RWPE1 (cell line): ENCODE data around the gene EVA1A.

ENCODE experiments used
- CTCF ChIA-PET: fragments of 350-600 bp; sonication (Branson Sonifier 250); formaldehyde crosslinking; extraction: SDS; loops from one replicate; lab custom pipeline; 2021; lab: Yijun Ruan, JAX
- POLR2A ChIA-PET: fragments of 400-600 bp; formaldehyde crosslinking; extraction: SDS; loops from one replicate; lab custom pipeline; 2020; ENCODE audit warnings: antibody characterized with exemption; ENCODE audit not compliant: low non-redundant PET; lab: Yijun Ruan, JAX
- DNase-seq: peaks from one replicate; pipeline ENCODE4 v3.0.0; 2012; ENCODE audit warnings: low spot score
- H3K27ac ChIP-seq: fragments of 450-650 bp; 2 replicates; pipeline ENCODE4 v1.5.1; 2017
- TF ChIP-seq, protein P1 (sequence below): fragments of 450-650 bp; conservative IDR thresholded peaks from 2 replicates; pipeline ENCODE4 v1.5.1; 2017; ENCODE audit warnings: low read depth, mild to moderate bottlenecking

The EVA1A gene

DNA sequence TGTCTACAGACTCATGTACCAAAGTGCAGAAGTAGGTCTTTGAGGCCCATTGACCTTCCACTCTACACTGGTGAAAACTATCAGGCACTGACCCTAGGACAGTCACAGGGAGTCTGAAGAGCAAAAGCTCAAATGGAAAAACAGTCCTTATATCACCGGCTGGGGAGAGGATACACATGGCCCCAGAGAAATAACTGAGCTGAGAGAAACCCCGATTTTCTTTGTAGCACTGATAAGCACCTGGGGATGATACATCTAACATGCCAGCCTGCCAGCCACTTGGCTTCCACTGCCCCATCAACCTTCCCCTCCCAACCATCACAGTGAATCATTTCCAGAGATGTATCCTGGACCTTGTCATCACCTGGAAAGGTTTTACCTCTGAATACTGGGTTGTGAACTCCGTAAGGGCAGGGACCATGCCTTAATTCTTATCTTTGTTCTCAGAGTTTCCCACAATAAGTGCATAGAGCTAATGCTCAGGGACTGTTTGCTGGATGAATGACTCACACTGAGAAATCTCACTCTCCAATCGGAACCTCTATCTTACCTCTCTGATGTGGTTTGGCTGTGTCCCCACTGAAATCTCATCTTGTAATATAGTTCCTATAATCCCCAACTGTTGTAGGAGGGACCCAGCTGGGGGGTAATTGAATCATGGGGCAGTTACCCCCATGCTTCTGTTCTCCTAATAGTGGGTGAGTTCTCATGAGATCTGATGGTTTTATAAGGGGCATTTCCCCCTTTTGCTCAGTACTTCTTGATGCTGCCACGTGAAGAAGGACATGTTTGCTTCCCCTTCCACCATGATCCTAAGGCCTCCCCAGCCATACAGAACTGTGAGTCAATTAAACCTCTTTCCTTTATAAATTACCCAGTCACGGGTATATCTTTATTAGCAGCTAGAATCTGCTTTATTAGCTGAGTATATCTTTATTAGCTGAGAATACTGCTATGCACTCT lies 37.1 kb downstream of the EVA1A start:
- DNase-seq, result peak; percentile 85
- H3K27ac ChIP-seq, result no peak overlapping the region
- ChIA-PET POLR2A (no interaction called here), CTCF (interaction anchor here (0.5 to 1.2 kb wide), 2 partner anchors 85 to 137 kb away, joined by 3 to 8 read pairs; no protein-coding TSS in a partner anchor)
- TF ChIP-seq, protein P1, sequence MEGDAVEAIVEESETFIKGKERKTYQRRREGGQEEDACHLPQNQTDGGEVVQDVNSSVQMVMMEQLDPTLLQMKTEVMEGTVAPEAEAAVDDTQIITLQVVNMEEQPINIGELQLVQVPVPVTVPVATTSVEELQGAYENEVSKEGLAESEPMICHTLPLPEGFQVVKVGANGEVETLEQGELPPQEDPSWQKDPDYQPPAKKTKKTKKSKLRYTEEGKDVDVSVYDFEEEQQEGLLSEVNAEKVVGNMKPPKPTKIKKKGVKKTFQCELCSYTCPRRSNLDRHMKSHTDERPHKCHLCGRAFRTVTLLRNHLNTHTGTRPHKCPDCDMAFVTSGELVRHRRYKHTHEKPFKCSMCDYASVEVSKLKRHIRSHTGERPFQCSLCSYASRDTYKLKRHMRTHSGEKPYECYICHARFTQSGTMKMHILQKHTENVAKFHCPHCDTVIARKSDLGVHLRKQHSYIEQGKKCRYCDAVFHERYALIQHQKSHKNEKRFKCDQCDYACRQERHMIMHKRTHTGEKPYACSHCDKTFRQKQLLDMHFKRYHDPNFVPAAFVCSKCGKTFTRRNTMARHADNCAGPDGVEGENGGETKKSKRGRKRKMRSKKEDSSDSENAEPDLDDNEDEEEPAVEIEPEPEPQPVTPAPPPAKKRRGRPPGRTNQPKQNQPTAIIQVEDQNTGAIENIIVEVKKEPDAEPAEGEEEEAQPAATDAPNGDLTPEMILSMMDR, result no peak

DNA sequence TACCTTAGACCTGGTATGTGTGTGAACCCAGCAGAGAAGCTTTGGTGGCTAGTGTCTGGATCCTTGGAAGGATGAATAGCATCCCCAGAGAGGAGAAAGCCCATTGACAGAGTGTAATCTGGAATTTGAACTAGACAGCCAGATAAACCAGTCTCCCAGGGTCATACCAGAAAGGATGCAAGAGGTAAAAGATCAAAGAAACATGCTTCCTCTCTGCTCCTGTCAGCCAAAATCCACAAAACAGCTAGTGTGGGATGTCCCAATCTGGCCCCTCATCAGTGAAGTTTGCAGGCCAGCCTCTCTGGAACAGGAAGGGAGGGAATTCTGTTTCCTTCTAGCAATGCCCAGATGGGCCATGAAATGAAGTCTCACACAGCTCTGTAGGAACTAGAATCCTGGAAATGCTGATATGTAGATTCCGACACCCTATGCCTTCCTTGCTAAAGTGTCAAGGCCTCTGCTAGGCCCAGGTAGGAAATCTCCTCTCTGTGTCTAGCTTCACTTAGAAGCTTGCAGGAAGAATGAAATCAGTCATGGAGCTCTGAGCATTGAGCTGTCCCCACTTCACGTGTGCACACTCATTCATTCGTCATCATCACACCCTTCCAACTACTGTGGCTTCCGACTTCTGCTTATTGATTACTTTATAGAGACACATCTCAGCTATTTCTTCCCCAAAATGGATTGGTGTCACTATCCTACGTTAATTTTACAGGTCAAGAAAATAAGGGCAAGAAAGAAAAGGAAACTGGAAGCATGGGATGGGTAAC lies 38.0 kb downstream of the EVA1A start:
- TF ChIP-seq, protein P1, result no peak
- CTCF ChIA-PET, result interaction anchor here (0.5 to 1.2 kb wide), 2 partner anchors 86 to 137 kb away, joined by 3 to 8 read pairs; no protein-coding TSS in a partner anchor
- H3K27ac ChIP-seq, result no peak overlapping the region
- DNase-seq, result no peak
- POLR2A ChIA-PET, result no interaction called here

DNA sequence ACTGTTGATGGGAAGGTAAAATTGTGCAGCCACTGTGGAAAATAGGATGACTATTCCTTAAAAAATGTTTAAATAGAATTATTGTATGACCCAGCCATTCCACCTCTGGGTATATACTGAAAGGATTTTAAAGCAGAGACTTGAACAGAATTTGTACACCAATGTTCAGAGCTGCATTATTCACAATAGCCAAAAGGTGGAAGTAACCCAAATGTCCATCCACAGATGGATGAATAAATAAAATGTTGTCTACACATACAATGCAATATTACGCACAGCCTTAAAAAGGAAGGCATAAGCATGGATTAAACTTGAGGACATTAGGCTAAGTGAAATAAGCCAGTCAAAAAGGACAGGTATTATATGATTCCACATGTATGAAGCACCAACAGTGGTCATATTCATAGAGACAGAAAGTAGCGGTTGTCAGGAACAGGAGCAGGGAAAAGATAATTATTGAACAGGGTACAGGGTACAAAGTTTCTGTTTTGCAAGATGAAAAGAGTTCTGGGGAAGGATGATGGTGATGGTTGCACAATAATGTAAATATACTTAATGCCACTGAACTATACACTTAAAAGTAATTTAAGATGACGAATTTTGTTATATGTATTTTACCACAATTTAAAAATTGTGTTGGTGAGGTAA lies 39.4 kb downstream of the EVA1A start:
- no peak overlapping the region for H3K27ac ChIP-seq
- ChIA-PET CTCF (no interaction called here), POLR2A (no interaction called here)
- DNase-seq, result no peak
- TF ChIP-seq, protein P1, result no peak

DNA sequence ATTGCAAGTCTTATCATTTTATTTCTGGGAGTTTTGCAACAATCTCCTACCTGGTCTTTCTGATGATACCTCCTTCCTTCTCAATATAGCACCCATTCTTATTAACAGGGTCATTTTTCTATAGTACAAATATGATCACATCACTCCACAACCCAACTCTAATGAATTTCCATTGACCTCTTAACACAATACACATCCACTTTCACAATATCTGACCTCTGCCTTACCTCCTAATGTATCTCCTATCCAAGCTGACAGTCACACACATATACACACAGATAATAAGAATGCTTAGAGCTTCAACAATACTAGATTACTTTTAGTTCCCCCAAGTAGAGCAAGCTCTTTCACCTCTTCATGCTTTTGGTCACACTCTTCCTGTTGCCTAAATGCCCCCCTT lies 40.9 kb downstream of the EVA1A start:
- POLR2A ChIA-PET, result no interaction called here
- no peak for DNase-seq
- TF ChIP-seq, protein P1, result no peak
- CTCF ChIA-PET, result no interaction called here
- no peak overlapping the region for H3K27ac ChIP-seq

DNA sequence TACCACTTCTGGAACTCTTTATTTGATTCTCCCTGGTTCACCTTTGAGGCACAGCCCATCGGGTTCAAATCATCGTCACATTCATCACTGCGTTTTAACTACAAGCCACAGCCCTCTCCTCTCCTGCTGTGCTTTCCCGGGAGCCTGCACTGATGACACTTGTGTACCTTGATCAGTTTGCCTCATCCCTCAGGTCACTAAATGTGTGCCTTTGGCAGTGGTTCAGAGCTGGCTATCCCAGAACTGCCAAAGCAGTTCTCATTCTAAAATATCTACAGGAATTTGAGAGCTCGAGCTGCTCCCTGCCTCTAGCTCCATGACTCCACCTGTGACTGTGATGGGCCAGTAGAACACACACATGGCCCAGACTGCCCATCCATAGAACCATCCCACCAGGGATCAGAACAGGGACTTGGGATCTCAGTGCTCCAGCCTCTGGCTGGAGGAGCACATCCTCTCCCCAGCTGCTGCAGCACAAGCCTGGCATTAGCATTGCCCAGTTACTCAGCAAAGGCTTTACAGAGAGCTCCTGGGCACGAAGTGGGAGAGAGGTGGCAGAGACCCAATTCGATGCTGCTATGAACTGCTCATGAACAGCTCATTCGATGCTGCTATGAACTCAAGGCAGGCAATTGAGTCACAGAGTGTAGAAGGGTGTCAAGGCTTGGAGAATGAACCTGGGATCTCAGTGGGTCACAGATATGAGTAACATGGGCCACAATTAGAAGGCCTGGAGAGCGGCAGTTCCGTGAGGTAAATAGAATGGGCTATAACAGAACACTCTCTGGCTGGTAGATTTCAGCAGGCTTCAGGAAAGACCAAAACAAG lies 41.9 kb downstream of the EVA1A start:
- DNase-seq, result no peak
- no peak overlapping the region for H3K27ac ChIP-seq
- ChIA-PET POLR2A (no interaction called here), CTCF (no interaction called here)
- TF ChIP-seq, protein P1, result no peak
